Body of pancreas (tissue), 4 donors: ENCODE results near the gene ANKRD13C. TPM values are rescaled to one million over a fixed set of nuclear protein-coding genes. Genes with fewer than 3 reads are reported as not detected.

ENCODE experiments used
- ATAC-seq: fragments of 150-250 bp; one replicate; pipeline ENCODE4 v1.9.1; 2016
- DNase-seq, 4 donors: peaks; one replicate each; pipeline ENCODE4 v3.0.0-alpha.2; 2019
- H3K27ac ChIP-seq, 4 donors: fragments of 200-600 bp; sonication (generic); 1 replicate in 3 of 4; 2 replicates in 1 of 4; pipeline versions ENCODE4 v1.5.1 to v1.6.1; 2016 to 2019; ENCODE audit warnings: mild to moderate bottlenecking in 1 of 4, mixed read lengths in 1 of 4, moderate library complexity in 1 of 4
- H3K27me3 ChIP-seq, 2 donors: fragments of 200-600 bp; sonication (generic); one replicate each; pipeline ENCODE4 v1.6.0; 2016; ENCODE audit warnings: mild to moderate bottlenecking in 1 of 2
- H3K36me3 ChIP-seq, 2 donors: fragments of 200-600 bp; sonication (generic); replicated peaks in 1 of 2; 2 replicates each; pipeline ENCODE4 v1.5.1; 2016; ENCODE audit warnings: low read depth in 2 of 2; ENCODE audit not compliant: insufficient read depth in 1 of 2
- H3K4me1 ChIP-seq: fragments of 200-600 bp; sonication (generic); one replicate; pipeline ENCODE4 v1.6.0; 2016
- H3K4me3 ChIP-seq, 2 donors: fragments of 200-600 bp; sonication (generic); 1 replicate in 1 of 2; 2 replicates in 1 of 2; pipeline ENCODE4 v1.5.1; 2016 to 2019
- H3K9me3 ChIP-seq, 3 donors: fragments of 200-600 bp; sonication (generic); 1 replicate in 2 of 3; 2 replicates in 1 of 3; pipeline ENCODE4 v1.5.1; 2016
- CTCF ChIP-seq, 7 experiments: fragments of 450-650 bp in 4 of 7; fragments of 200-600 bp in 3 of 7; sonication (generic) in 3 of 7; IDR thresholded peaks; one replicate each; pipeline ENCODE4 v1.5.1; 2016 to 2019; ENCODE audit warnings: antibody characterized with exemption in 7 of 7
- POLR2A ChIP-seq, 3 donors: fragments of 450-650 bp; IDR thresholded peaks; one replicate each; pipeline ENCODE4 v1.6.1; 2016; ENCODE audit warnings: antibody characterized with exemption in 3 of 3, mild to moderate bottlenecking in 2 of 3
- WGBS, 2 donors: methylation state at CpG; one replicate each; pipeline ENCODE4 v1.1.5; 2017; 5-methylcytosine and 5-hydroxymethylcytosine counted together
- intact Hi-C: fragments of 100-400 bp; cut with DNase I; formaldehyde crosslinking; loops from one replicate; pipeline ENCODE4 v1.15.1; 2023
- total RNA-seq, 2 donors: library from RNA; depleted of rRNA; stranded (reverse); fragments of >200 nt; gene quantifications; one replicate each; pipeline ENCODE4 v1.1.0, GENCODE V29; 2016

Gene ANKRD13C
- total RNA-seq, 2 donors from 2014 or later: 13.7 to 21.8 TPM

- Histone ChIP-seq H3K27me3 (no peaks in the 10 kb centered on the region), H3K9me3 (no peaks in the 10 kb centered on the region), H3K36me3 (peaks cover 0 to 2% of the 10 kb centered on the region in 2 donors), H3K4me3 (no peak overlapping the region), H3K27ac (no peak overlapping the region), H3K4me1 (peaks cover 6% of the 10 kb centered on the region)
- ATAC-seq (no peak), DNase-seq (no peak)
- no peak for TF ChIP-seq CTCF (IDR thresholded peaks at IDR 0.05)
- intact Hi-C loops: no loop called here
- WGBS, 2 donors: 96 to 99% methylated on average over 5 of the region's 5 CpGs
Measured at GRCh38 chr1:70277875-70278274, 76.6 kb downstream of the ANKRD13C start.

GRCh38 chr1:70265946-70266345 is 88.6 kb downstream of the ANKRD13C start:
- TF ChIP-seq POLR2A (IDR thresholded peaks at IDR 0.05) (no peak), CTCF (IDR thresholded peaks at IDR 0.05) (no peak)
- Histone ChIP-seq H3K4me1 (no peaks in the 10 kb centered on the region), H3K27me3 (no peaks in the 10 kb centered on the region), H3K27ac (no peak overlapping the region), H3K9me3 (no peaks in the 10 kb centered on the region), H3K4me3 (no peak overlapping the region), H3K36me3 (no peaks in the 10 kb centered on the region)
- 95 to 96% methylated on average over 1 of the region's 1 CpG for WGBS, 2 donors
- DNase-seq (no peak), ATAC-seq (no peak)
- intact Hi-C loops: no loop called here

- no peak for ATAC-seq
- no peak for DNase-seq
- Histone ChIP-seq H3K4me3 (no peak overlapping the region), H3K9me3 (no peaks in the 10 kb centered on the region), H3K27ac (no peak overlapping the region), H3K4me1 (no peaks in the 10 kb centered on the region), H3K27me3 (no peaks in the 10 kb centered on the region), H3K36me3 (no peaks in the 10 kb centered on the region)
- 84 to 85% methylated on average over 7 of the region's 7 CpGs for WGBS, 2 donors
- intact Hi-C loops: no loop called here
- TF ChIP-seq POLR2A (IDR thresholded peaks at IDR 0.05) (no peak), CTCF (IDR thresholded peaks at IDR 0.05) (no peak)
Measured at GRCh38 chr1:70264839-70265238, 89.7 kb downstream of the ANKRD13C start.

- Histone ChIP-seq H3K36me3 (peaks cover 0 to 1% of the 10 kb centered on the region in 2 donors), H3K4me1 (no peaks in the 10 kb centered on the region), H3K27ac (no peak overlapping the region), H3K9me3 (no peaks in the 10 kb centered on the region), H3K27me3 (no peaks in the 10 kb centered on the region), H3K4me3 (no peak overlapping the region)
- ATAC-seq: no peak
- DNase-seq: no peak
- intact Hi-C loops: no loop called here
- 22 to 58% methylated on average over 1 of the region's 1 CpG for WGBS, 2 donors
- TF ChIP-seq POLR2A (IDR thresholded peaks at IDR 0.05) (no peak), CTCF (IDR thresholded peaks at IDR 0.05) (no peak)
Measured at GRCh38 chr1:70256664-70257063, 97.9 kb downstream of the ANKRD13C start.

GRCh38 chr1:70248729-70249128 is 105.8 kb downstream of the ANKRD13C start:
- no peak overlapping the region for H3K27ac ChIP-seq
- WGBS, 2 donors: 65 to 69% methylated on average over 4 of the region's 4 CpGs
- H3K4me3 ChIP-seq: no peak overlapping the region
- ATAC-seq (no peak), DNase-seq (no peak)
- no peaks in the 10 kb centered on the region for H3K9me3 ChIP-seq
- peaks cover 20 to 50% of the 10 kb centered on the region in 2 donors for H3K36me3 ChIP-seq
- no peaks in the 10 kb centered on the region for H3K27me3 ChIP-seq
- TF ChIP-seq POLR2A (IDR thresholded peaks at IDR 0.05): no peak
- no peak for TF ChIP-seq CTCF (IDR thresholded peaks at IDR 0.05)
- no peaks in the 10 kb centered on the region for H3K4me1 ChIP-seq
- intact Hi-C loops: loop anchor here (10.0 kb wide), 1 partner anchor 816 kb away; no protein-coding TSS in a partner anchor
